Neural progenitor cell (in vitro differentiated cells): ENCODE data around the gene MPP2. TPM values are rescaled to one million over a fixed set of nuclear protein-coding genes. Genes with fewer than 3 reads are reported as not detected.

Source experiments
- DNase-seq: peaks from one replicate; pipeline ENCODE4 v3.0.0-alpha.2; 2016; ENCODE audit warnings: low spot score
- H2AFZ ChIP-seq: fragments of 200-600 bp; sonication (generic); replicated peaks from 2 replicates; pipeline ENCODE4 v1.6.1; 2016; ENCODE audit warnings: antibody characterized with exemption
- H3F3A ChIP-seq: fragments of 200-600 bp; sonication (generic); 2 replicates; pipeline ENCODE4 v1.6.1; 2016; ENCODE audit warnings: antibody characterized with exemption, low read depth
- H3K27ac ChIP-seq: fragments of 200-600 bp; sonication (generic); 2 replicates; pipeline ENCODE4 v1.5.1; 2016; ENCODE audit warnings: mild to moderate bottlenecking
- H3K27me3 ChIP-seq: fragments of 200-600 bp; sonication (generic); 2 replicates; pipeline ENCODE4 v1.6.1; 2016; ENCODE audit warnings: mild to moderate bottlenecking, moderate library complexity
- H3K36me3 ChIP-seq: fragments of 200-600 bp; sonication (generic); 2 replicates; pipeline ENCODE4 v1.5.1; 2016
- H3K4me1 ChIP-seq: fragments of 200-600 bp; sonication (generic); 2 replicates; pipeline ENCODE4 v1.6.1; 2016; ENCODE audit warnings: mixed run types
- H3K4me2 ChIP-seq: fragments of 200-600 bp; sonication (generic); 2 replicates; pipeline ENCODE4 v1.6.1; 2016
- H3K4me3 ChIP-seq: fragments of 200-600 bp; sonication (generic); 2 replicates; pipeline ENCODE4 v1.5.1; 2016
- H3K79me2 ChIP-seq: fragments of 200-600 bp; sonication (generic); 2 replicates; pipeline ENCODE4 v1.6.1; 2016; ENCODE audit warnings: low read depth
- H3K9ac ChIP-seq: fragments of 200-600 bp; sonication (generic); 2 replicates; pipeline ENCODE4 v1.6.1; 2016
- H3K9me3 ChIP-seq: fragments of 200-600 bp; sonication (generic); 2 replicates; pipeline ENCODE4 v1.5.1; 2016; ENCODE audit warnings: low read depth
- H4K20me1 ChIP-seq: fragments of 200-600 bp; sonication (generic); 2 replicates; pipeline ENCODE4 v1.6.1; 2016; ENCODE audit warnings: low read depth
- H3K27ac Mint-ChIP-seq: 3 replicates; pipeline ENCODE4 v1.8.0; 2021; ENCODE audit warnings: mixed read lengths
- H3K27me3 Mint-ChIP-seq: 2 replicates; pipeline ENCODE4 v1.8.0; 2022; ENCODE audit warnings: low read depth, mild to moderate bottlenecking, inconsistent platforms, moderate library complexity, mixed read lengths; ENCODE audit not compliant: insufficient read depth
- H3K36me3 Mint-ChIP-seq: 3 replicates; pipeline ENCODE4 v1.8.0; 2021; ENCODE audit warnings: mixed read lengths
- H3K4me1 Mint-ChIP-seq: 3 replicates; pipeline ENCODE4 v1.8.0; 2021; ENCODE audit warnings: mixed read lengths
- H3K4me3 Mint-ChIP-seq: 3 replicates; pipeline ENCODE4 v1.8.0; 2021; ENCODE audit warnings: mild to moderate bottlenecking, moderate library complexity, mixed read lengths
- H3K9me3 Mint-ChIP-seq: 3 replicates; pipeline ENCODE4 v1.8.0; 2020; ENCODE audit warnings: mixed read lengths
- CTCF ChIP-seq: fragments of 200-600 bp; sonication (generic); IDR thresholded peaks from 2 replicates; pipeline ENCODE4 v1.5.1; 2017; ENCODE audit warnings: antibody characterized with exemption, mild to moderate bottlenecking
- EZH2 ChIP-seq: fragments of 200-600 bp; sonication (generic); IDR thresholded peaks from 2 replicates; pipeline ENCODE4 v1.6.1; 2017; ENCODE audit warnings: antibody characterized with exemption, mild to moderate bottlenecking, moderate library complexity
- EZH2phosphoT487 ChIP-seq: fragments of 200-600 bp; sonication (generic); IDR thresholded peaks from 2 replicates; pipeline ENCODE4 v1.6.1; 2017; ENCODE audit warnings: antibody characterized with exemption
- total RNA-seq: library from RNA; depleted of rRNA; stranded (reverse); fragments of >200 nt; gene quantifications from 2 replicates; pipeline ENCODE4 v1.2.3, GENCODE V29; 2015; ENCODE audit warnings: low replicate concordance

MPP2 gene
- total RNA-seq, 1 donor from 2014 or later: 7.8 TPM

- H2AFZ ChIP-seq: peak overlapping the region; percentile 88
- no peaks in the 10 kb centered on the region for H3K9me3 ChIP-seq
- H3K27ac ChIP-seq: no peak overlapping the region
- no peaks in the 10 kb centered on the region for H3K36me3 Mint-ChIP-seq
- H3K79me2 ChIP-seq: no peaks in the 10 kb centered on the region
- peaks cover 10% of the 10 kb centered on the region for H3K4me1 Mint-ChIP-seq
- no peaks in the 10 kb centered on the region for H3K36me3 ChIP-seq
- H3K9me3 Mint-ChIP-seq: no peaks in the 10 kb centered on the region
- no peaks in the 10 kb centered on the region for H4K20me1 ChIP-seq
- peaks cover 58% of the 10 kb centered on the region for H3K27me3 Mint-ChIP-seq
- H3K4me2 ChIP-seq: peak overlapping the region; percentile 72
- H3K4me1 ChIP-seq: no peaks in the 10 kb centered on the region
- H3K4me3 Mint-ChIP-seq: peak overlapping the region; percentile 79
- peak; percentile 68 for TF ChIP-seq EZH2
- TF ChIP-seq CTCF: no peak
- H3F3A ChIP-seq: peaks cover 27% of the 10 kb centered on the region
- no peak overlapping the region for H3K27ac Mint-ChIP-seq
- peak overlapping the region; percentile 53 for H3K4me3 ChIP-seq
- H3K9ac ChIP-seq: no peak overlapping the region
- peaks cover 62% of the 10 kb centered on the region for H3K27me3 ChIP-seq
- peak; percentile 93 for DNase-seq
These were observed 45.7 kb upstream of the MPP2 start for GRCh38 chr17:43952724-43953666.

- no peak overlapping the region for H3K27ac ChIP-seq
- Mint-ChIP-seq H3K36me3 (no peaks in the 10 kb centered on the region), H3K4me3 (peak overlapping the region; percentile 71), H3K27me3 (peaks cover 61% of the 10 kb centered on the region), H3K27ac (no peak overlapping the region), H3K4me1 (peaks cover 10% of the 10 kb centered on the region), H3K9me3 (no peaks in the 10 kb centered on the region)
- H3K27me3 ChIP-seq: peaks cover 62% of the 10 kb centered on the region
- H3K9me3 ChIP-seq: no peaks in the 10 kb centered on the region
- H2AFZ ChIP-seq: peak overlapping the region; percentile 88
- no peaks in the 10 kb centered on the region for H3K79me2 ChIP-seq
- no peaks in the 10 kb centered on the region for H4K20me1 ChIP-seq
- no peaks in the 10 kb centered on the region for H3K4me1 ChIP-seq
- peak; percentile 72 for DNase-seq
- peaks cover 27% of the 10 kb centered on the region for H3F3A ChIP-seq
- TF ChIP-seq EZH2phosphoT487 (no peak), CTCF (no peak), EZH2 (no peak)
- H3K9ac ChIP-seq: no peak overlapping the region
- no peaks in the 10 kb centered on the region for H3K36me3 ChIP-seq
- H3K4me3 ChIP-seq: peak overlapping the region; percentile 53
- peak overlapping the region; percentile 72 for H3K4me2 ChIP-seq
These were observed 45.0 kb upstream of the MPP2 start for GRCh38 chr17:43952351-43952723.

- Mint-ChIP-seq H3K27me3 (peaks cover 57% of the 10 kb centered on the region), H3K27ac (no peak overlapping the region), H3K4me1 (peaks cover 10% of the 10 kb centered on the region), H3K4me3 (peak overlapping the region; percentile 29), H3K9me3 (no peaks in the 10 kb centered on the region), H3K36me3 (no peaks in the 10 kb centered on the region)
- H3K4me2 ChIP-seq: peak overlapping the region; percentile 72
- no peaks in the 10 kb centered on the region for H3K4me1 ChIP-seq
- no peaks in the 10 kb centered on the region for H3K36me3 ChIP-seq
- H2AFZ ChIP-seq: no peak overlapping the region
- no peaks in the 10 kb centered on the region for H4K20me1 ChIP-seq
- peaks cover 27% of the 10 kb centered on the region for H3F3A ChIP-seq
- TF ChIP-seq EZH2phosphoT487 (no peak), EZH2 (no peak), CTCF (no peak)
- H3K4me3 ChIP-seq: peak overlapping the region; percentile 53
- no peaks in the 10 kb centered on the region for H3K79me2 ChIP-seq
- no peak for DNase-seq
- H3K27me3 ChIP-seq: peaks cover 62% of the 10 kb centered on the region
- H3K9me3 ChIP-seq: no peaks in the 10 kb centered on the region
- no peak overlapping the region for H3K27ac ChIP-seq
- no peak overlapping the region for H3K9ac ChIP-seq
These were observed 44.4 kb upstream of the MPP2 start for GRCh38 chr17:43951750-43952149.
